Tibial nerve (tissue), 4 donors: ENCODE results near the gene MAGEB17.

ENCODE experiments used
- EP300 ChIP-seq, 2 donors: sonication (generic); formaldehyde crosslinking; IDR thresholded peaks; one replicate each; pipeline ENCODE4 v1.6.1; 2017; ENCODE audit warnings: antibody characterized with exemption in 2 of 2, mild to moderate bottlenecking in 1 of 2
- POLR2A ChIP-seq, 2 donors: fragments of 450-650 bp; IDR thresholded peaks; one replicate each; pipeline ENCODE4 v1.6.1; 2017; ENCODE audit warnings: antibody characterized with exemption in 2 of 2, mild to moderate bottlenecking in 2 of 2, moderate library complexity in 2 of 2
- TF ChIP-seq, protein P1 (sequence below), 5 experiments: fragments of 200-600 bp in 3 of 5; fragments of 450-650 bp in 2 of 5; sonication (generic) in 3 of 5; IDR thresholded peaks; one replicate each; pipeline ENCODE4 v1.5.1; 2016 to 2019; ENCODE audit warnings: antibody characterized with exemption in 5 of 5, mild to moderate bottlenecking in 3 of 5, moderate library complexity in 2 of 5

DNA sequence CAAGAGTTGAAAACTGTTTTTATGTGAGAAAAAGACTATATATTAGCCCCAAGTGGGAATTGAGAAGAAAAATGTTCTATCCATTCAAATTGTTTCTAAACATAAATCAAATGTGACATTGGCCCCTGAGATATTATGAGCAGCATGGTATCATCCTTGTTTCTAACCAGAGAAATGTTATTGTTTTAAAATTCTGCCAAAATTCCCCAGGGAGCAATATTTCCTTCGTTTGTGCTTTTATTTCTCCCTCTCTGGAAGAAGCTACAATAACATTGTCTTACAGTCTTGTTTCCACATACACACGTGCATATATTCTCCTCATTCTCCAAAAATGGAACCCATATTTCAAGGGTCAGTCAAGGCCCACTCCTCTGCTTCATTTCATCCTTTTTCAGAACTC lies 46.7 kb downstream of the MAGEB17 start:
- TF ChIP-seq POLR2A (IDR thresholded peaks at IDR 0.05), result no peak
- TF ChIP-seq, protein P1, sequence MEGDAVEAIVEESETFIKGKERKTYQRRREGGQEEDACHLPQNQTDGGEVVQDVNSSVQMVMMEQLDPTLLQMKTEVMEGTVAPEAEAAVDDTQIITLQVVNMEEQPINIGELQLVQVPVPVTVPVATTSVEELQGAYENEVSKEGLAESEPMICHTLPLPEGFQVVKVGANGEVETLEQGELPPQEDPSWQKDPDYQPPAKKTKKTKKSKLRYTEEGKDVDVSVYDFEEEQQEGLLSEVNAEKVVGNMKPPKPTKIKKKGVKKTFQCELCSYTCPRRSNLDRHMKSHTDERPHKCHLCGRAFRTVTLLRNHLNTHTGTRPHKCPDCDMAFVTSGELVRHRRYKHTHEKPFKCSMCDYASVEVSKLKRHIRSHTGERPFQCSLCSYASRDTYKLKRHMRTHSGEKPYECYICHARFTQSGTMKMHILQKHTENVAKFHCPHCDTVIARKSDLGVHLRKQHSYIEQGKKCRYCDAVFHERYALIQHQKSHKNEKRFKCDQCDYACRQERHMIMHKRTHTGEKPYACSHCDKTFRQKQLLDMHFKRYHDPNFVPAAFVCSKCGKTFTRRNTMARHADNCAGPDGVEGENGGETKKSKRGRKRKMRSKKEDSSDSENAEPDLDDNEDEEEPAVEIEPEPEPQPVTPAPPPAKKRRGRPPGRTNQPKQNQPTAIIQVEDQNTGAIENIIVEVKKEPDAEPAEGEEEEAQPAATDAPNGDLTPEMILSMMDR (IDR thresholded peaks at IDR 0.05), result no peak
- no peak for TF ChIP-seq EP300 (IDR thresholded peaks at IDR 0.05)
